Astrocyte (in vitro differentiated cells and primary cell): ENCODE measurements around the gene LDLRAD4.

ENCODE experiments used
- EZH2 ChIP-seq: IDR thresholded peaks from 2 replicates; pipeline ENCODE4 v1.6.1; 2012; ENCODE audit warnings: mild to moderate bottlenecking, low read length, inconsistent platforms; ENCODE audit not compliant: insufficient read depth
- TF ChIP-seq, protein P1 (sequence below): IDR thresholded peaks from 2 replicates; pipeline ENCODE4 v1.5.1; 2011; ENCODE audit warnings: low read depth, mild to moderate bottlenecking, inconsistent platforms, low read length, moderate library complexity; ENCODE audit not compliant: insufficient read depth

DNA sequence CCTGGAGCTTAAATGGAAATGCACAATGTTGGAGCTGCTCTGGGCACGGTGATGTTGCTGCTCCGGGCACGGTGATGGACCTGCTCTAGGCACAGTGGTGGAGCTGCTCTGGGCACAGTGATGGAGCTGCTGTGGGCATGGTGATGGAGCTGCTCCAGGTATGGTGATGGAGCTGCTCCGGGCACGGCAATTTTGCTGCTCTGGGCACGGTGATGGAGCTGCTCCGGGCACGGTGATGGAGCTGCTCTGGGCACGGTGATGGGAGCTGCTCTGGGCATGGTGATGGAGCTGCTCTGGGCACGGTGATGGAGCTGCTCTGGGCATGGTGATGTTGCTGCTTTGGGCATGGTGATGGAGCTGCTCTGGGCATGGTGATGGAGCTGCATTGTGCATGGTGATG lies 79.7 kb downstream of the LDLRAD4 start:
- TF ChIP-seq, protein P1, sequence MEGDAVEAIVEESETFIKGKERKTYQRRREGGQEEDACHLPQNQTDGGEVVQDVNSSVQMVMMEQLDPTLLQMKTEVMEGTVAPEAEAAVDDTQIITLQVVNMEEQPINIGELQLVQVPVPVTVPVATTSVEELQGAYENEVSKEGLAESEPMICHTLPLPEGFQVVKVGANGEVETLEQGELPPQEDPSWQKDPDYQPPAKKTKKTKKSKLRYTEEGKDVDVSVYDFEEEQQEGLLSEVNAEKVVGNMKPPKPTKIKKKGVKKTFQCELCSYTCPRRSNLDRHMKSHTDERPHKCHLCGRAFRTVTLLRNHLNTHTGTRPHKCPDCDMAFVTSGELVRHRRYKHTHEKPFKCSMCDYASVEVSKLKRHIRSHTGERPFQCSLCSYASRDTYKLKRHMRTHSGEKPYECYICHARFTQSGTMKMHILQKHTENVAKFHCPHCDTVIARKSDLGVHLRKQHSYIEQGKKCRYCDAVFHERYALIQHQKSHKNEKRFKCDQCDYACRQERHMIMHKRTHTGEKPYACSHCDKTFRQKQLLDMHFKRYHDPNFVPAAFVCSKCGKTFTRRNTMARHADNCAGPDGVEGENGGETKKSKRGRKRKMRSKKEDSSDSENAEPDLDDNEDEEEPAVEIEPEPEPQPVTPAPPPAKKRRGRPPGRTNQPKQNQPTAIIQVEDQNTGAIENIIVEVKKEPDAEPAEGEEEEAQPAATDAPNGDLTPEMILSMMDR, result no peak
- TF ChIP-seq EZH2, result no peak
